Progenitor cell of endocrine pancreas (in vitro differentiated cells): ENCODE results near the gene CUL2. TPM values are rescaled to one million over a fixed set of nuclear protein-coding genes. Genes with fewer than 3 reads are reported as not detected.
A peak's percentile ranks its signal among the peaks of the same experiment; 100 is the strongest.
"Not testable (repeated sequence)": the region's sequence is repeated elsewhere in the genome, so short reads cannot be mapped to it uniquely, and the experiment has no call there.

Experiments
- DNase-seq: peaks from one replicate; pipeline ENCODE4 v3.0.0; 2021; ENCODE audit warnings: low spot score; ENCODE audit not compliant: unreplicated experiment
- H3K27ac Mint-ChIP-seq: 2 replicates; pipeline ENCODE4 v1.8.0; 2021; ENCODE audit warnings: mild to moderate bottlenecking, moderate library complexity, mixed read lengths
- H3K27me3 Mint-ChIP-seq: 2 replicates; pipeline ENCODE4 v1.8.0; 2021; ENCODE audit warnings: mixed read lengths
- H3K36me3 Mint-ChIP-seq: 2 replicates; pipeline ENCODE4 v1.8.0; 2022; ENCODE audit warnings: mixed read lengths; ENCODE audit not compliant: insufficient read depth
- H3K4me1 Mint-ChIP-seq: 2 replicates; pipeline ENCODE4 v1.8.0; 2021; ENCODE audit warnings: low read depth, mixed read lengths
- H3K4me3 Mint-ChIP-seq: 2 replicates; pipeline ENCODE4 v1.8.0; 2021; ENCODE audit warnings: low read depth, mild to moderate bottlenecking, moderate library complexity, mixed read lengths
- H3K9me3 Mint-ChIP-seq: 2 replicates; pipeline ENCODE4 v1.8.0; 2021; ENCODE audit warnings: low read depth, mixed read lengths
- total RNA-seq: library from RNA; stranded (reverse); gene quantifications from 2 replicates; pipeline ENCODE4 v1.2.1, GENCODE V29; 2021
- TF ChIP-seq, protein P1 (sequence below): fragments of 200-600 bp; sonication (generic); IDR thresholded peaks from one replicate; pipeline ENCODE4 v1.5.0; 2021; ENCODE audit warnings: antibody characterized with exemption, mild to moderate bottlenecking; ENCODE audit not compliant: unreplicated experiment

The CUL2 gene
- total RNA-seq, 1 donor from 2014 or later = 36.2 TPM

DNA sequence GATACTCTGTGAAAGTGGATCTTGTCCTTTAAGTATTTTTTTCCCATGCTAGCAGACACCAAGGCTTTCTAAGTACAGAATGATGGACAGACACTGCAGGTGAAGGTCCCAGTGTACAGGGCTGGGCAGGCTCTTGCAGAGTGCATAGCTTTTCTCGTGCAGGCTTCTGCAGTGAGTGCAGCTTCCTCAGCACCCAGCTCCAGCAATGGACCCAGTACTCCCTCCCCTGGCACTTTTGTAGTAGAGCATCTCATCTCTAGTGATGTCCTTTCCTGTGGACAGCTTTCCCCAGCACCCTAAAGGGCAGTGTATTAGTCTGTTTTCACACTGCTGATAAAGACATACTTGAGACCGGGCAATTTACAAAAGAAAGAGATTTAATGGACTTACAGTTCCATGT, 104.3 kb downstream of the CUL2 start:
- DNase-seq = no peak
- H3K27me3 Mint-ChIP-seq = no peaks in the 10 kb centered on the region
- H3K4me1 Mint-ChIP-seq = peaks cover 13% of the 10 kb centered on the region
- TF ChIP-seq, protein P1, sequence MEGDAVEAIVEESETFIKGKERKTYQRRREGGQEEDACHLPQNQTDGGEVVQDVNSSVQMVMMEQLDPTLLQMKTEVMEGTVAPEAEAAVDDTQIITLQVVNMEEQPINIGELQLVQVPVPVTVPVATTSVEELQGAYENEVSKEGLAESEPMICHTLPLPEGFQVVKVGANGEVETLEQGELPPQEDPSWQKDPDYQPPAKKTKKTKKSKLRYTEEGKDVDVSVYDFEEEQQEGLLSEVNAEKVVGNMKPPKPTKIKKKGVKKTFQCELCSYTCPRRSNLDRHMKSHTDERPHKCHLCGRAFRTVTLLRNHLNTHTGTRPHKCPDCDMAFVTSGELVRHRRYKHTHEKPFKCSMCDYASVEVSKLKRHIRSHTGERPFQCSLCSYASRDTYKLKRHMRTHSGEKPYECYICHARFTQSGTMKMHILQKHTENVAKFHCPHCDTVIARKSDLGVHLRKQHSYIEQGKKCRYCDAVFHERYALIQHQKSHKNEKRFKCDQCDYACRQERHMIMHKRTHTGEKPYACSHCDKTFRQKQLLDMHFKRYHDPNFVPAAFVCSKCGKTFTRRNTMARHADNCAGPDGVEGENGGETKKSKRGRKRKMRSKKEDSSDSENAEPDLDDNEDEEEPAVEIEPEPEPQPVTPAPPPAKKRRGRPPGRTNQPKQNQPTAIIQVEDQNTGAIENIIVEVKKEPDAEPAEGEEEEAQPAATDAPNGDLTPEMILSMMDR = peak; percentile 16
- no peak overlapping the region for H3K27ac Mint-ChIP-seq
- peaks cover 13% of the 10 kb centered on the region for H3K9me3 Mint-ChIP-seq
- H3K4me3 Mint-ChIP-seq = no peak overlapping the region
- peaks cover 1% of the 10 kb centered on the region for H3K36me3 Mint-ChIP-seq

DNA sequence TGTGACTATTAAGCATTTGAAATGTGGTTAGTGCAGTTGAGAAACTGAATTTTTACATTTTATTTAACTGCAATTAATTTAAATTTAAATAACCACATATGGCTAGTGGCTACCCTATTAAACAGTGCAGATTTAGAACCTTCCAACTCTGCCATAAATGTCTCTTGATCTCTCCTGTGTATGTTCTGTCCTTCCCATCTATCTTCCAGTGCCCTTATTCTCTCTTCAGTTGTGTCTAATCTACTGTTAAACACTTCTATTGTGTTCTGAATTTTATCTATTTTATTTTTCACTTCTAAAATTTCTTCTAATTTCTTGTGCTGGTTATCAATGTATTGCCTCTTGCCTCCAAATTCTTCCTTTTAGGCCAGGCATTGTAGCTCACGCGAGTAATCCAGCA, 105.0 kb downstream of the CUL2 start:
- peaks cover 13% of the 10 kb centered on the region for H3K4me1 Mint-ChIP-seq
- peaks cover 13% of the 10 kb centered on the region for H3K9me3 Mint-ChIP-seq
- no peak overlapping the region for H3K4me3 Mint-ChIP-seq
- TF ChIP-seq, protein P1 = no peak
- H3K27me3 Mint-ChIP-seq = no peaks in the 10 kb centered on the region
- H3K36me3 Mint-ChIP-seq = peaks cover 1% of the 10 kb centered on the region
- no peak for DNase-seq
- no peak overlapping the region for H3K27ac Mint-ChIP-seq

DNA sequence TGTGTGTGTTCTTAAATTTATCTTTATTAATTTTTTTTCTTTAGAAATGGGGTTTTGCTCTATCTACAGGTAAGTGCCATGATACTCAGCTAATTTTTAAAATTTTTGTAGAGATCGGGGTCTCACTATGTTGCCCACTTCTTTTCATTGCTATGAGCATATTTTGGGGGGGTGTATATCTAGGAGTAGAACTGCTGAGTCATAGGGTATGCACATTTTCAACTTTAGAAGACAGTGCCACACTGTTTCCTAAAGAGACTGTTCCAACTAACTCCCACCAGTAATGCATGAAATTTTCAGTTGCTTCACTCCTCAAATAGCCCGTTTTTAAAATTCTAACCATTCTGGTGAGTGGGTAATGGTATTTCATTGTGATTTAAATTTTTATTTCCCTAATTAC, 108.3 kb downstream of the CUL2 start:
- Mint-ChIP-seq H3K4me3 (no peak overlapping the region), H3K4me1 (peaks cover 3% of the 10 kb centered on the region), H3K27me3 (no peaks in the 10 kb centered on the region), H3K27ac (no peak overlapping the region), H3K36me3 (peaks cover 2% of the 10 kb centered on the region), H3K9me3 (peaks cover 16% of the 10 kb centered on the region)
- TF ChIP-seq, protein P1 = no peak
- DNase-seq = no peak

DNA sequence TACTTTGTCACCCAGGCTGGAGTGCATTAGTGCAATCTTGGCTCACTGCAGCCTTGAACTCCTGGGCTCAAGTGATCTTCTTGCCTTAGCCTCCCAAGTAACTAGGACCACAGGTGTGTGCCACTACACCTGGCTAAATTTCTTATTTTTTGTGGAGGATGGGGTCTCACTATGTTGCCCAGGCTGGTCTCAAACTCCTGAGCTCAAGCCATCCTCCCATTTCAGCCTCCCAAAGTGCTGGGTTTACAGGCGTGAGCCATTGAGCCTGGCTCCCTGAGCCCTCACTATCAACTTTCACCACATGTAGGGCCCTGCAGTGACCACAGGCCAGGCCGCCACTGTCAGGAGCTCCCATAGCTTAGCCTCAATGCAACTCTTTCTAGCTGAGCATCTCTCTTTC, 110.2 kb downstream of the CUL2 start:
- Mint-ChIP-seq H3K9me3 (peaks cover 13% of the 10 kb centered on the region), H3K36me3 (peaks cover 8% of the 10 kb centered on the region), H3K27ac (no peak overlapping the region), H3K27me3 (no peaks in the 10 kb centered on the region), H3K4me1 (peaks cover 3% of the 10 kb centered on the region), H3K4me3 (no peak overlapping the region)
- TF ChIP-seq, protein P1 = no peak
- DNase-seq = no peak

DNA sequence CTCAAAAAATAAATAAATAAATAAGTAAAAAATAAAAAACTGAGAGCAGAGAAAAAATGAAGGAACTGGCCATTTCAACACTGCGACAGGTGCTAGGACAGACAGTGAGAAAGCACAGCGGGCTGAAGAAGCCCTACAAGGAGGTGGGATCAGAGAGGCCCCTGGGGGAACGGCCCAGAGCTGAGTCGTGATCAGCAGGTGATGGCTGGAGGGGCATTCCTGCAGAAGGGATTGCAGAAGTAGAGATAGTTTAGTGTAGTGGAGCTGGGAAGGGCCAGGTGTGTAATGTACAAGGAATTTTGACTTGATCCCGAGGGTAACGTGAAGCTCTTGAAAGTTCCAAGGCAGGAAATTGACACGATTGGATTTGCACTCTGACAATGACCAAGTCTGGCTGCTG, 112.1 kb downstream of the CUL2 start:
- DNase-seq = no peak
- Mint-ChIP-seq H3K27ac (no peak overlapping the region), H3K36me3 (peaks cover 8% of the 10 kb centered on the region), H3K4me3 (no peak overlapping the region), H3K4me1 (peaks cover 14% of the 10 kb centered on the region), H3K9me3 (peaks cover 9% of the 10 kb centered on the region), H3K27me3 (no peaks in the 10 kb centered on the region)
- TF ChIP-seq, protein P1 = no peak

DNA sequence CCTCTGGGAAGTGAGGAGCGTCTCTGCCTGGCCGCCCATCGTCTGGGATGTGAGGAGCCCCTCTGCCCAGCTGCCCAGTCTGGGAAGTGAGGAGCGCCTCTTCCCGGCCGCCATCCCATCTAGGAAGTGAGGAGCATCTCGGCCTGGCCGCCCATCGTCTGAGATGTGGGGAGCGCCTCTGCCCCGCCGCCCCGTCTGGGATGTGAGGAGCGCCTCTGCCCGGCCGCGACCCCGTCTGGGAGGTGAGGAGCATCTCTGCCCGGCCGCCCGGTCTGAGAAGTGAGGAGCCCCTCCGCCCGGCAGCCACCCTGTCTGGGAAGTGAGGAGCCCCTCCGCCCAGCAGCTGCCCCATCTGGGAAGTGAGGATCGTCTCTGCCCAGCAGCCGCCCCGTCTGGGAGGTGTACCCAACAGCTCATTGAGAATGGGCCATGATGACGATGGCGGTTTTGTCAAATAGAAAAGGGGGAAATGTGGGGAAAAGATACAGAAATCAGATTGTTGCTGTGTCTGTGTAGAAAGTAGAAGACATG, 113.7 kb downstream of the CUL2 start:
- not testable (repeated sequence) for H3K36me3 Mint-ChIP-seq, H3K4me3 Mint-ChIP-seq, DNase-seq, H3K27me3 Mint-ChIP-seq, H3K27ac Mint-ChIP-seq, H3K9me3 Mint-ChIP-seq
- peaks cover 18% of the 10 kb centered on the region for H3K4me1 Mint-ChIP-seq
